SJSA1 (cell line): ENCODE data around the gene PTP4A2. TPM values are rescaled to one million over a fixed set of nuclear protein-coding genes. Genes with fewer than 3 reads are reported as not detected.
A peak's percentile ranks its signal among the peaks of the same experiment; 100 is the strongest.
"Not testable (repeated sequence)": the region's sequence is repeated elsewhere in the genome, so short reads cannot be mapped to it uniquely, and the experiment has no call there.

Experiments used
- DNase-seq, 2 experiments: peaks; one replicate each; pipeline ENCODE4 v3.0.0-alpha.2; 2015 to 2020; ENCODE audit warnings: low spot score in 2 of 2, low read depth in 1 of 2
- H3K27ac ChIP-seq: fragments of 250-450 bp; sonication (Bioruptor Pico); 2 replicates; pipeline ENCODE4 v1.5.1; 2020; ENCODE audit warnings: mild to moderate bottlenecking, moderate library complexity
- H3K27me3 ChIP-seq: fragments of 250-450 bp; sonication (Bioruptor Pico); replicated peaks from 2 replicates; pipeline ENCODE4 v1.5.1; 2020; ENCODE audit warnings: mild to moderate bottlenecking, moderate library complexity
- H3K36me3 ChIP-seq: fragments of 250-450 bp; sonication (Bioruptor Pico); 2 replicates; pipeline ENCODE4 v1.5.1; 2020; ENCODE audit warnings: mild to moderate bottlenecking
- H3K4me1 ChIP-seq: fragments of 250-450 bp; sonication (Bioruptor Pico); replicated peaks from 2 replicates; pipeline ENCODE4 v1.6.1; 2021; ENCODE audit warnings: mild to moderate bottlenecking
- H3K4me3 ChIP-seq: fragments of 250-450 bp; sonication (Bioruptor Pico); 2 replicates; pipeline ENCODE4 v1.5.1; 2020; ENCODE audit warnings: mild to moderate bottlenecking
- H3K9me3 ChIP-seq: fragments of 250-450 bp; sonication (Bioruptor Pico); replicated peaks from 2 replicates; pipeline ENCODE4 v1.5.1; 2020; ENCODE audit warnings: mild to moderate bottlenecking
- total RNA-seq: library from RNA; depleted of rRNA; stranded (reverse); fragments of >200 nt; shearing (Covaris generic); gene quantifications from 2 replicates; pipeline ENCODE4 v1.2.3, GENCODE V29; 2014

The PTP4A2 gene
- total RNA-seq, 1 experiment from 2014 or later = 287 TPM

- no peaks in the 10 kb centered on the region for H3K27me3 ChIP-seq
- no peak for DNase-seq
- H3K27ac ChIP-seq = no peak overlapping the region
- no peaks in the 10 kb centered on the region for H3K36me3 ChIP-seq
- no peaks in the 10 kb centered on the region for H3K9me3 ChIP-seq
- H3K4me3 ChIP-seq = no peak overlapping the region
- H3K4me1 ChIP-seq = peaks cover 20% of the 10 kb centered on the region
Observed at GRCh38 chr1:31959521-31960340, 21.6 kb upstream of the PTP4A2 start.

GRCh38 chr1:31957701-31958674 is 19.8 kb upstream of the PTP4A2 start:
- no peak overlapping the region for H3K4me3 ChIP-seq
- H3K27me3 ChIP-seq = no peaks in the 10 kb centered on the region
- no peak overlapping the region for H3K27ac ChIP-seq
- no peaks in the 10 kb centered on the region for H3K36me3 ChIP-seq
- no peak for DNase-seq
- H3K9me3 ChIP-seq = no peaks in the 10 kb centered on the region
- H3K4me1 ChIP-seq = peaks cover 25% of the 10 kb centered on the region

- H3K4me3 ChIP-seq = no peak overlapping the region
- no peaks in the 10 kb centered on the region for H3K27me3 ChIP-seq
- peak overlapping the region; percentile 82 for H3K27ac ChIP-seq
- no peaks in the 10 kb centered on the region for H3K36me3 ChIP-seq
- H3K9me3 ChIP-seq = no peaks in the 10 kb centered on the region
- H3K4me1 ChIP-seq = peaks cover 25% of the 10 kb centered on the region
- DNase-seq = peak; percentile 95
Observed at GRCh38 chr1:31955917-31956736, 18.0 kb upstream of the PTP4A2 start.

- peak; percentile 75 to 76 for DNase-seq
- Histone ChIP-seq H3K27ac (peak overlapping the region; percentile 82), H3K9me3 (no peaks in the 10 kb centered on the region), H3K27me3 (no peaks in the 10 kb centered on the region), H3K36me3 (no peaks in the 10 kb centered on the region), H3K4me1 (peaks cover 25% of the 10 kb centered on the region), H3K4me3 (no peak overlapping the region)
Observed at GRCh38 chr1:31954607-31955283, 16.6 kb upstream of the PTP4A2 start.

GRCh38 chr1:31952825-31953220 is 14.7 kb upstream of the PTP4A2 start:
- Histone ChIP-seq H3K27ac (no peak overlapping the region), H3K27me3 (no peaks in the 10 kb centered on the region), H3K4me3 (no peak overlapping the region), H3K36me3 (no peaks in the 10 kb centered on the region), H3K9me3 (no peaks in the 10 kb centered on the region), H3K4me1 (peaks cover 29% of the 10 kb centered on the region)
- DNase-seq = no peak

GRCh38 chr1:31951276-31951675 is 13.1 kb upstream of the PTP4A2 start:
- no peak for DNase-seq
- Histone ChIP-seq H3K4me1 (peaks cover 25% of the 10 kb centered on the region), H3K27me3 (no peaks in the 10 kb centered on the region), H3K36me3 (no peaks in the 10 kb centered on the region), H3K27ac (no peak overlapping the region), H3K9me3 (no peaks in the 10 kb centered on the region), H3K4me3 (no peak overlapping the region)

GRCh38 chr1:31949862-31950261 is 11.7 kb upstream of the PTP4A2 start:
- no peaks in the 10 kb centered on the region for H3K27me3 ChIP-seq
- no peak overlapping the region for H3K27ac ChIP-seq
- H3K4me3 ChIP-seq = no peak overlapping the region
- no peaks in the 10 kb centered on the region for H3K36me3 ChIP-seq
- no peaks in the 10 kb centered on the region for H3K9me3 ChIP-seq
- DNase-seq = no peak
- peaks cover 13% of the 10 kb centered on the region for H3K4me1 ChIP-seq

- not testable (repeated sequence) for H3K27ac ChIP-seq, H3K27me3 ChIP-seq, H3K4me3 ChIP-seq, H3K36me3 ChIP-seq, H3K9me3 ChIP-seq, DNase-seq
- peaks cover 12% of the 10 kb centered on the region for H3K4me1 ChIP-seq
Observed at GRCh38 chr1:31945677-31946076, 7.5 kb upstream of the PTP4A2 start.

- Histone ChIP-seq H3K4me1 (peaks cover 19% of the 10 kb centered on the region), H3K27ac (no peak overlapping the region), H3K9me3 (no peaks in the 10 kb centered on the region), H3K36me3 (no peaks in the 10 kb centered on the region), H3K4me3 (no peak overlapping the region), H3K27me3 (no peaks in the 10 kb centered on the region)
- DNase-seq = no peak
Observed at GRCh38 chr1:31944205-31945089, 6.3 kb upstream of the PTP4A2 start.

- peaks cover 27% of the 10 kb centered on the region for H3K4me1 ChIP-seq
- no peak overlapping the region for H3K27ac ChIP-seq
- H3K4me3 ChIP-seq = no peak overlapping the region
- H3K27me3 ChIP-seq = no peaks in the 10 kb centered on the region
- H3K9me3 ChIP-seq = no peaks in the 10 kb centered on the region
- H3K36me3 ChIP-seq = no peaks in the 10 kb centered on the region
- no peak for DNase-seq
Observed at GRCh38 chr1:31943546-31944184, 5.5 kb upstream of the PTP4A2 start.

- peaks cover 24% of the 10 kb centered on the region for H3K4me1 ChIP-seq
- H3K27ac ChIP-seq, H3K27me3 ChIP-seq, H3K36me3 ChIP-seq, DNase-seq, H3K4me3 ChIP-seq, H3K9me3 ChIP-seq: not testable (repeated sequence)
Observed at GRCh38 chr1:31942061-31942460, 3.9 kb upstream of the PTP4A2 start.
